Astrocyte (in vitro differentiated cells and primary cell): ENCODE results near the gene OR2Y1. TPM values are rescaled to one million over a fixed set of nuclear protein-coding genes. Genes with fewer than 3 reads are reported as not detected.

ENCODE experiments used
- DNase-seq: peaks from one replicate; pipeline ENCODE4 v3.0.0-alpha.2; 2010; ENCODE audit warnings: low read depth
- FAIRE-seq: peaks from 2 replicates; lab custom pipeline; 2011; peaks lifted over from hg19 to GRCh38; lab: Jason Lieb, UNC
- H2AFZ ChIP-seq: 2 replicates; pipeline ENCODE4 v1.6.0; 2012; ENCODE audit warnings: low read depth, low read length, inconsistent platforms
- H3K27ac ChIP-seq: 2 replicates; pipeline ENCODE4 v1.5.1; 2011; ENCODE audit warnings: low read depth, low read length, inconsistent platforms
- H3K27me3 ChIP-seq: 2 replicates; pipeline ENCODE4 v1.6.0; 2011; ENCODE audit warnings: low read length, inconsistent platforms; ENCODE audit not compliant: insufficient read depth
- H3K36me3 ChIP-seq: 2 replicates; pipeline ENCODE4 v1.5.1; 2011; ENCODE audit warnings: low read length, inconsistent platforms; ENCODE audit not compliant: insufficient read depth
- H3K4me1 ChIP-seq: 2 replicates; pipeline ENCODE4 v1.5.1; 2011; ENCODE audit warnings: low read length, inconsistent platforms; ENCODE audit not compliant: insufficient read depth
- H3K4me2 ChIP-seq: 2 replicates; pipeline ENCODE4 v1.6.0; 2012; ENCODE audit warnings: low read length, inconsistent platforms
- H3K4me3 ChIP-seq: 2 replicates; pipeline ENCODE4 v1.5.1; 2011; ENCODE audit warnings: low read depth, mild to moderate bottlenecking, low read length, inconsistent platforms; ENCODE audit not compliant: insufficient read depth
- H3K79me2 ChIP-seq: 2 replicates; pipeline ENCODE4 v1.6.0; 2012; ENCODE audit warnings: mild to moderate bottlenecking, low read length, inconsistent platforms; ENCODE audit not compliant: insufficient read depth
- H3K9ac ChIP-seq: 2 replicates; pipeline ENCODE4 v1.6.0; 2012; ENCODE audit warnings: mild to moderate bottlenecking, low read length, inconsistent platforms
- H3K9me3 ChIP-seq: 2 replicates; pipeline ENCODE4 v1.5.1; 2012; ENCODE audit warnings: low read depth, mild to moderate bottlenecking, low read length, inconsistent platforms; ENCODE audit not compliant: insufficient read depth
- H4K20me1 ChIP-seq: 2 replicates; pipeline ENCODE4 v1.6.0; 2012; ENCODE audit warnings: low read length, inconsistent platforms; ENCODE audit not compliant: insufficient read depth
- H3K27ac Mint-ChIP-seq: one replicate; pipeline ENCODE4 v1.8.0; 2021; ENCODE audit warnings: mild to moderate bottlenecking, mixed read lengths; ENCODE audit not compliant: unreplicated experiment
- H3K27me3 Mint-ChIP-seq: one replicate; pipeline ENCODE4 v1.8.0; 2021; ENCODE audit warnings: low read depth, mixed read lengths; ENCODE audit not compliant: unreplicated experiment
- H3K36me3 Mint-ChIP-seq: one replicate; pipeline ENCODE4 v1.8.0; 2021; ENCODE audit warnings: low read depth, mixed read lengths; ENCODE audit not compliant: unreplicated experiment
- H3K4me1 Mint-ChIP-seq: one replicate; pipeline ENCODE4 v1.8.0; 2021; ENCODE audit warnings: low read depth, mixed read lengths; ENCODE audit not compliant: unreplicated experiment
- H3K4me3 Mint-ChIP-seq: one replicate; pipeline ENCODE4 v1.8.0; 2021; ENCODE audit warnings: mild to moderate bottlenecking, moderate library complexity, mixed read lengths; ENCODE audit not compliant: unreplicated experiment
- H3K9me3 Mint-ChIP-seq: one replicate; pipeline ENCODE4 v1.8.0; 2021; ENCODE audit warnings: mild to moderate bottlenecking, mixed read lengths; ENCODE audit not compliant: unreplicated experiment
- CTCF ChIP-seq: IDR thresholded peaks from 2 replicates; pipeline ENCODE4 v1.5.1; 2011; ENCODE audit warnings: low read depth, mild to moderate bottlenecking, inconsistent platforms, low read length, moderate library complexity; ENCODE audit not compliant: insufficient read depth
- EZH2 ChIP-seq: IDR thresholded peaks from 2 replicates; pipeline ENCODE4 v1.6.1; 2012; ENCODE audit warnings: mild to moderate bottlenecking, low read length, inconsistent platforms; ENCODE audit not compliant: insufficient read depth
- total RNA-seq: library from RNA; stranded (reverse); gene quantifications from 2 replicates; pipeline ENCODE4 v1.2.1, GENCODE V29; 2021

Gene OR2Y1
- total RNA-seq, 1 donor from 2014 or later, result not detected

- no peaks in the 10 kb centered on the region for H3K27me3 Mint-ChIP-seq
- FAIRE-seq, result no peak
- Histone ChIP-seq H3K36me3 (no peaks in the 10 kb centered on the region), H3K4me1 (no peaks in the 10 kb centered on the region), H3K27ac (no peak overlapping the region), H3K4me2 (no peak overlapping the region), H3K9ac (no peak overlapping the region), H4K20me1 (no peaks in the 10 kb centered on the region), H3K27me3 (no peaks in the 10 kb centered on the region), H2AFZ (no peak overlapping the region), H3K9me3 (no peaks in the 10 kb centered on the region), H3K79me2 (no peaks in the 10 kb centered on the region), H3K4me3 (no peak overlapping the region)
- no peaks in the 10 kb centered on the region for H3K4me1 Mint-ChIP-seq
- no peak overlapping the region for H3K4me3 Mint-ChIP-seq
- H3K27ac Mint-ChIP-seq, result no peak overlapping the region
- no peak for TF ChIP-seq EZH2
- TF ChIP-seq CTCF, result no peak
- peaks cover 10% of the 10 kb centered on the region for H3K9me3 Mint-ChIP-seq
- H3K36me3 Mint-ChIP-seq, result peaks cover 4% of the 10 kb centered on the region
- no peak for DNase-seq
Observed at GRCh38 chr5:180775624-180776023, 35.8 kb upstream of the OR2Y1 start.

DNA sequence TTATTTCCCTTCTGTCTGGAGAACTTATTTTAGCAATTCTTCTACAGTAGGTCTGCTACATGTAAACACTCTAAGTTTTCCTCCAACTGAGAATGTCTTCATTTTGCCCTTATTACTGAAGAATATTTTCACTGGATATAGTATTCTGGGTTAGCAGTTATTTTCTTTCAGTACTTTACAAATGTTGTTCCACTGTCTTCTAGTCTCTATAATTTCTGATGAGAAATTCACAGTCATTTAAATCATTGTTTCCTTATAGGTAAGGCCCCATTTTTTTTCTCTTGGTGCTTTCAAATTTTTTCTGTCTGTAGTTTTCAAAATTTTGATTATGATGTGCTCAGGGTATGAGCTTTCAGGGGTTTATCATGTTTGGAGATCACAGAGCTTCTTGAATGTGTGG, 32.0 kb upstream of the OR2Y1 start:
- H3K27ac ChIP-seq, result no peak overlapping the region
- H3K27me3 Mint-ChIP-seq, result no peaks in the 10 kb centered on the region
- H3K9ac ChIP-seq, result no peak overlapping the region
- H3K36me3 ChIP-seq, result no peaks in the 10 kb centered on the region
- H2AFZ ChIP-seq, result no peak overlapping the region
- H4K20me1 ChIP-seq, result no peaks in the 10 kb centered on the region
- H3K4me1 ChIP-seq, result no peaks in the 10 kb centered on the region
- no peaks in the 10 kb centered on the region for H3K79me2 ChIP-seq
- no peaks in the 10 kb centered on the region for H3K4me1 Mint-ChIP-seq
- FAIRE-seq (no peak), DNase-seq (no peak)
- no peak overlapping the region for H3K4me3 ChIP-seq
- H3K9me3 ChIP-seq, result no peaks in the 10 kb centered on the region
- no peaks in the 10 kb centered on the region for H3K27me3 ChIP-seq
- H3K4me3 Mint-ChIP-seq, result no peak overlapping the region
- peaks cover 12% of the 10 kb centered on the region for H3K9me3 Mint-ChIP-seq
- no peak for TF ChIP-seq EZH2
- TF ChIP-seq CTCF, result no peak
- H3K4me2 ChIP-seq, result no peak overlapping the region
- no peak overlapping the region for H3K27ac Mint-ChIP-seq
- peaks cover 4% of the 10 kb centered on the region for H3K36me3 Mint-ChIP-seq

DNA sequence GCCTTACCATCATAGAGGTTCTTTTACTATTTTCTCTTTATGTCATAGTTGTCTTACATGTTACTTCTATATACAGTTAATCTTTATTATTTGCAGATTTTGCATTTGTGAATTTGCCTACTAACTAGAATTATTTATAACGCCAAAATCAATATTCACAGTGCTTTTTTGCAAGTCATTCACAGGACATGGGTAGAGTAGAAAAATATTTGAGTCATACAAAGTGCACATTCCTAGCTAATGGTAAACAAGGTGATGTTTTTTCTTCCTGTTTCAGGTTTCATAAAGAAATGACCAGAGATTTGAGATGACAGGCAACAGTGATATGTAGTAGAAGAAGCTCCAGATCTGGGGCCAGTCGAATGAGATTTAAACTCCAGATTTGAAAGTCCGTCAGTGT, 30.0 kb upstream of the OR2Y1 start:
- H3K27ac Mint-ChIP-seq, result no peak overlapping the region
- H3K9me3 ChIP-seq, result no peaks in the 10 kb centered on the region
- H4K20me1 ChIP-seq, result no peaks in the 10 kb centered on the region
- H3K4me2 ChIP-seq, result no peak overlapping the region
- H3K36me3 Mint-ChIP-seq, result peaks cover 4% of the 10 kb centered on the region
- H3K4me3 ChIP-seq, result no peak overlapping the region
- no peaks in the 10 kb centered on the region for H3K79me2 ChIP-seq
- no peaks in the 10 kb centered on the region for H3K36me3 ChIP-seq
- no peak overlapping the region for H3K27ac ChIP-seq
- H3K4me1 Mint-ChIP-seq, result no peaks in the 10 kb centered on the region
- H2AFZ ChIP-seq, result no peak overlapping the region
- H3K9ac ChIP-seq, result no peak overlapping the region
- DNase-seq (no peak), FAIRE-seq (no peak)
- H3K27me3 ChIP-seq, result no peaks in the 10 kb centered on the region
- peaks cover 12% of the 10 kb centered on the region for H3K9me3 Mint-ChIP-seq
- H3K4me1 ChIP-seq, result no peaks in the 10 kb centered on the region
- no peak overlapping the region for H3K4me3 Mint-ChIP-seq
- TF ChIP-seq CTCF, result no peak
- no peak for TF ChIP-seq EZH2
- H3K27me3 Mint-ChIP-seq, result no peaks in the 10 kb centered on the region
